Type B pancreatic cell (in vitro differentiated cells): Measurements from ENCODE around the gene RNF11. TPM values are rescaled to one million over a fixed set of nuclear protein-coding genes. Genes with fewer than 3 reads are reported as not detected.
"Not testable (repeated sequence)": the region's sequence is repeated elsewhere in the genome, so short reads cannot be mapped to it uniquely, and the experiment has no call there.

ENCODE experiments used
- DNase-seq: peaks from one replicate; pipeline ENCODE4 v3.0.0; 2021; ENCODE audit warnings: mixed read lengths; ENCODE audit not compliant: unreplicated experiment; ENCODE audit errors: extremely low spot score
- H3K27ac Mint-ChIP-seq: 2 replicates; pipeline ENCODE4 v1.8.0; 2021; ENCODE audit warnings: mild to moderate bottlenecking, mixed read lengths
- H3K27me3 Mint-ChIP-seq: 2 replicates; pipeline ENCODE4 v1.8.0; 2021; ENCODE audit warnings: mixed read lengths
- H3K36me3 Mint-ChIP-seq: 2 replicates; pipeline ENCODE4 v1.8.0; 2021; ENCODE audit warnings: mixed read lengths
- H3K4me1 Mint-ChIP-seq: one replicate; pipeline ENCODE4 v1.8.0; 2021; ENCODE audit warnings: mixed read lengths; ENCODE audit not compliant: unreplicated experiment
- H3K4me3 Mint-ChIP-seq: 2 replicates; pipeline ENCODE4 v1.8.0; 2021; ENCODE audit warnings: mild to moderate bottlenecking, mixed read lengths
- H3K9me3 Mint-ChIP-seq: 2 replicates; pipeline ENCODE4 v1.8.0; 2021; ENCODE audit warnings: mixed read lengths
- CTCF ChIP-seq: fragments of 200-600 bp; sonication (generic); conservative IDR thresholded peaks from 2 replicates; pipeline ENCODE4 v1.5.0; 2021; ENCODE audit warnings: antibody characterized with exemption, mild to moderate bottlenecking
- total RNA-seq: library from RNA; stranded (reverse); gene quantifications from 2 replicates; pipeline ENCODE4 v1.2.1, GENCODE V29; 2021; ENCODE audit warnings: low replicate concordance

The RNF11 gene
- total RNA-seq, 1 donor from 2014 or later, result 61.8 TPM

GRCh38 chr1:51222136-51222787 is 13.8 kb upstream of the RNF11 start:
- Mint-ChIP-seq H3K4me3 (no peak overlapping the region), H3K27me3 (no peaks in the 10 kb centered on the region), H3K4me1 (peaks cover 14% of the 10 kb centered on the region), H3K36me3 (no peaks in the 10 kb centered on the region), H3K9me3 (peaks cover 5% of the 10 kb centered on the region), H3K27ac (no peak overlapping the region)
- no peak for TF ChIP-seq CTCF
- DNase-seq, result no peak

GRCh38 chr1:51222809-51223208 is 13.3 kb upstream of the RNF11 start:
- H3K9me3 Mint-ChIP-seq, result peaks cover 5% of the 10 kb centered on the region
- H3K4me1 Mint-ChIP-seq, result peaks cover 14% of the 10 kb centered on the region
- no peak for TF ChIP-seq CTCF
- H3K27ac Mint-ChIP-seq, result no peak overlapping the region
- no peaks in the 10 kb centered on the region for H3K27me3 Mint-ChIP-seq
- H3K36me3 Mint-ChIP-seq, result no peaks in the 10 kb centered on the region
- H3K4me3 Mint-ChIP-seq, result no peak overlapping the region
- DNase-seq, result no peak

GRCh38 chr1:51224255-51224654 is 11.8 kb upstream of the RNF11 start:
- no peaks in the 10 kb centered on the region for H3K27me3 Mint-ChIP-seq

GRCh38 chr1:51227231-51227960 is 8.7 kb upstream of the RNF11 start:
- H3K4me3 Mint-ChIP-seq, H3K27ac Mint-ChIP-seq, DNase-seq, H3K27me3 Mint-ChIP-seq, H3K9me3 Mint-ChIP-seq, H3K36me3 Mint-ChIP-seq, H3K4me1 Mint-ChIP-seq: not testable (repeated sequence)

More at GRCh38 chr1:51224255-51224654, 11.8 kb upstream of the RNF11 start:
- Mint-ChIP-seq H3K4me1 (peaks cover 8% of the 10 kb centered on the region), H3K9me3 (peaks cover 5% of the 10 kb centered on the region), H3K27ac (no peak overlapping the region), H3K4me3 (no peak overlapping the region), H3K36me3 (no peaks in the 10 kb centered on the region)
- no peak for DNase-seq
- TF ChIP-seq CTCF, result no peak

- not testable (repeated sequence) for H3K9me3 Mint-ChIP-seq, H3K4me1 Mint-ChIP-seq, H3K27me3 Mint-ChIP-seq, DNase-seq, H3K36me3 Mint-ChIP-seq
- Mint-ChIP-seq H3K27ac (peak overlapping the region; percentile 74), H3K4me3 (peak overlapping the region; percentile 39)
Observed at GRCh38 chr1:51228471-51228870, 7.6 kb upstream of the RNF11 start.

- no peak for DNase-seq
- TF ChIP-seq CTCF, result no peak
- Mint-ChIP-seq H3K4me3 (no peak overlapping the region), H3K27me3 (no peaks in the 10 kb centered on the region), H3K9me3 (no peaks in the 10 kb centered on the region), H3K27ac (peak overlapping the region; percentile 73), H3K36me3 (no peaks in the 10 kb centered on the region), H3K4me1 (peaks cover 9% of the 10 kb centered on the region)
Observed at GRCh38 chr1:51230501-51231078, 5.5 kb upstream of the RNF11 start.
